DMS 273 (cell line): ENCODE measurements around the gene PLXNB3.
"Not testable (repeated sequence)": the region's sequence is repeated elsewhere in the genome, so short reads cannot be mapped to it uniquely, and the experiment has no call there.

Experiments used
- DNase-seq: peaks from one replicate; lab custom pipeline; 2025; ENCODE audit not compliant: unreplicated experiment; lab: John Stamatoyannopoulos, UW

The PLXNB3 gene

GRCh38 chrX:153806999-153807575 lies 43.0 kb downstream of the PLXNB3 start:
- DNase-seq = no peak

- DNase-seq = no peak
These were observed 43.9 kb downstream of the PLXNB3 start for GRCh38 chrX:153807976-153808375.

- no peak for DNase-seq
These were observed 48.2 kb downstream of the PLXNB3 start for GRCh38 chrX:153812220-153812619.

GRCh38 chrX:153813161-153813560 lies 49.1 kb downstream of the PLXNB3 start:
- no peak for DNase-seq

GRCh38 chrX:153814591-153815315 lies 50.7 kb downstream of the PLXNB3 start:
- DNase-seq = no peak

- no peak for DNase-seq
These were observed 53.0 kb downstream of the PLXNB3 start for GRCh38 chrX:153816831-153817690.

- DNase-seq = not testable (repeated sequence)
These were observed 54.0 kb downstream of the PLXNB3 start for GRCh38 chrX:153818064-153818463.

GRCh38 chrX:153818571-153819383 lies 54.7 kb downstream of the PLXNB3 start:
- DNase-seq = no peak

- DNase-seq = no peak
These were observed 55.5 kb downstream of the PLXNB3 start for GRCh38 chrX:153819384-153820040.

GRCh38 chrX:153820601-153821000 lies 56.6 kb downstream of the PLXNB3 start:
- peak; percentile 68 for DNase-seq

- DNase-seq = no peak
These were observed 57.0 kb downstream of the PLXNB3 start for GRCh38 chrX:153821066-153821465.

GRCh38 chrX:153824348-153824747 lies 60.3 kb downstream of the PLXNB3 start:
- no peak for DNase-seq

GRCh38 chrX:153825042-153825441 lies 61.0 kb downstream of the PLXNB3 start:
- no peak for DNase-seq
